GM20000 (cell line): ENCODE results near the gene FAM186B.
"Not testable (repeated sequence)": the region's sequence is repeated elsewhere in the genome, so short reads cannot be mapped to it uniquely, and the experiment has no call there.

ENCODE experiments used
- DNase-seq: peaks from one replicate; pipeline ENCODE4 v3.0.0; 2012; ENCODE audit warnings: low spot score
- TF ChIP-seq, protein P1 (sequence below): IDR thresholded peaks from 2 replicates; pipeline ENCODE4 v1.5.1; 2012; ENCODE audit warnings: mild to moderate bottlenecking, control low read depth; ENCODE audit errors: extremely low read depth, missing control alignments

The FAM186B gene, protein sequence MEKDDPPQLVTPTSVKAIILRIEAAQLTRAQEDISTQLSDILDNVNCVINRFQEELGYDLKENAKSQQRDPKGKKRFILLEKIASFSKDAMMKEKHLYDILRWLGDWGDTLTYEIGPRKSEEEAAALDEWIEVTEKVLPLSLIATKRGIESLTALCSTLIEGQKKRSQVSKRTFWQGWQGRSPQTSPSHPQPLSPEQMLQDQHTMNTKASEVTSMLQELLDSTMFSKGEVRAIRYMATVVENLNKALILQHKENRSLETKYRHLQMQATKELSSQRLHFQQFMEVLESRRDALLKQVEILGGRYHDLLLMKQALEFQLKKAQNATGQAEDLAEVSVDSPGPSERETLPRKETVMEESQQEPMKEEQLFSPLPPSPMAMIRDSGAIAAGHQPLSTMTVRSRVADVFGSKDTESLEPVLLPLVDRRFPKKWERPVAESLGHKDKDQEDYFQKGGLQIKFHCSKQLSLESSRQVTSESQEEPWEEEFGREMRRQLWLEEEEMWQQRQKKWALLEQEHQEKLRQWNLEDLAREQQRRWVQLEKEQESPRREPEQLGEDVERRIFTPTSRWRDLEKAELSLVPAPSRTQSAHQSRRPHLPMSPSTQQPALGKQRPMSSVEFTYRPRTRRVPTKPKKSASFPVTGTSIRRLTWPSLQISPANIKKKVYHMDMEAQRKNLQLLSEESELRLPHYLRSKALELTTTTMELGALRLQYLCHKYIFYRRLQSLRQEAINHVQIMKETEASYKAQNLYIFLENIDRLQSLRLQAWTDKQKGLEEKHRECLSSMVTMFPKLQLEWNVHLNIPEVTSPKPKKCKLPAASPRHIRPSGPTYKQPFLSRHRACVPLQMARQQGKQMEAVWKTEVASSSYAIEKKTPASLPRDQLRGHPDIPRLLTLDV

DNA sequence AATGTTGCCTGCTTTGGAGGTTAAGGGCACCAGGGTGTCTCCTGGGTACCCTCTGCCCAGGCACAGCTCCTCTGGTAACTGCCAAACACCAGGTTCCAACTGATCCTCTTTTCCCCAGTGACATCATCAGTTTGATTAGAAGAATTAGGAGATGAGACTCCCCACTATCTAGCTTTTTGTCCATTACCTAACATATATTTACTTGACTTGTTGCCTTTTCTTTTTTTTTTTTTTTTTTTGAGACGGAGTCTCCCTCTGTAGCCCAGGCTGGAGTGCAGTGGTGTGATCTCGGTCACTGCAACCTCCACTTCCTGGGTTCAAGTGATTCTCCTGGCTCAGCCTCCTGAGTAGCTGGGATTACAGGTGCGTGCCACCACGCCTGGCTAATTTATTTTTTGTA lies at the start of gene FAM186B:
Gene FAM186B, minus strand, starts transcription at position 101 of the 400 bp plus-strand sequence. CDS start 162 bp downstream, outside the sequence.
- DNase-seq = not testable (repeated sequence)

DNA sequence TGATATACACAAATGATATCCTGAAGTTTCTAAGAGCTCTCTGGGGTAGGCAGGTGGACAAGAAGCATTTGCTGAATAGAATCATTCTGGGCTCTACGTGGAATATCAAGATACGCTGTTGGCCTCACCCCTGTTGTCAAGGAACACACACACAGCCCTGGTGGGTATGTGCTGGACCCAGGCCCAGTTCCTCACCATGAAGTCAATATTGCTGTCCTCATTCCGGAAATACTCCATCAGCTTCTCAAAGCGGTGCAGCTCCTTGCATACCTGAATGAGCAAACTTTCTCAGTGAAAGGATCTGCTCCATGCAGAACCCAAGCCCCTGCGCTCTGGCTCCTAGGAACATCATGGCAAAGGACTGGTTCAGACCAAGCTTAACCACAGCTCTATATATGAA lies 49.3 kb upstream of the FAM186B start:
- TF ChIP-seq, protein P1, sequence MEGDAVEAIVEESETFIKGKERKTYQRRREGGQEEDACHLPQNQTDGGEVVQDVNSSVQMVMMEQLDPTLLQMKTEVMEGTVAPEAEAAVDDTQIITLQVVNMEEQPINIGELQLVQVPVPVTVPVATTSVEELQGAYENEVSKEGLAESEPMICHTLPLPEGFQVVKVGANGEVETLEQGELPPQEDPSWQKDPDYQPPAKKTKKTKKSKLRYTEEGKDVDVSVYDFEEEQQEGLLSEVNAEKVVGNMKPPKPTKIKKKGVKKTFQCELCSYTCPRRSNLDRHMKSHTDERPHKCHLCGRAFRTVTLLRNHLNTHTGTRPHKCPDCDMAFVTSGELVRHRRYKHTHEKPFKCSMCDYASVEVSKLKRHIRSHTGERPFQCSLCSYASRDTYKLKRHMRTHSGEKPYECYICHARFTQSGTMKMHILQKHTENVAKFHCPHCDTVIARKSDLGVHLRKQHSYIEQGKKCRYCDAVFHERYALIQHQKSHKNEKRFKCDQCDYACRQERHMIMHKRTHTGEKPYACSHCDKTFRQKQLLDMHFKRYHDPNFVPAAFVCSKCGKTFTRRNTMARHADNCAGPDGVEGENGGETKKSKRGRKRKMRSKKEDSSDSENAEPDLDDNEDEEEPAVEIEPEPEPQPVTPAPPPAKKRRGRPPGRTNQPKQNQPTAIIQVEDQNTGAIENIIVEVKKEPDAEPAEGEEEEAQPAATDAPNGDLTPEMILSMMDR = no peak
- DNase-seq = no peak

DNA sequence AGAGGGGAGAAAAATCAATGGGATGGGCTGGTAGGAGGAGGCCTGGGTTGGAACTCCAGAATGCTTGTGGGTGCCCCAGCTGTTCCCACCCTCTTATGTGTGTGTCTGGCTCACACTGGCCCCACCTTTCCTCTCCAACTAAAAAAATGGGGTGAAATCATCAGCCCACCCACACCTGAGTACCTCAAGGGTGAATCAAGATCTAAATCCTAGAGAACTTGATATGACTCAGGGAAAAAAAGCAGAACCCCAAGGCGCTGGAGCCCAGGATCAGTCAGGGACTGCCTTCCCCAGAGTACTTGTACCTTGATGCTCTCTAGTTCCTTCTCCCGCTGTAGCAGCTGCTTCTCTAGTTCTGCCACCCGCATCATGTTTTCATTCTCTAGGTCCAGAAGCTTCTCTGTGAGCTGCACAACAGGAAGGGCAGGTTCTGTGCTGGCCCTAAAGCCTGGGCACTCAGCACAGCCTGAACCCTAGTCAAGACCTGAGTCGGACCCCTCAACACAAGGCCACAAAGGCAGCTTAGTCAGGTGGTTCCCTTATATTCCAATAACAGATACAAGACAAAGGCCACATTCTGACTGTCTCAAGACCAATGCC lies 47.6 kb upstream of the FAM186B start:
- TF ChIP-seq, protein P1 = no peak
- no peak for DNase-seq

DNA sequence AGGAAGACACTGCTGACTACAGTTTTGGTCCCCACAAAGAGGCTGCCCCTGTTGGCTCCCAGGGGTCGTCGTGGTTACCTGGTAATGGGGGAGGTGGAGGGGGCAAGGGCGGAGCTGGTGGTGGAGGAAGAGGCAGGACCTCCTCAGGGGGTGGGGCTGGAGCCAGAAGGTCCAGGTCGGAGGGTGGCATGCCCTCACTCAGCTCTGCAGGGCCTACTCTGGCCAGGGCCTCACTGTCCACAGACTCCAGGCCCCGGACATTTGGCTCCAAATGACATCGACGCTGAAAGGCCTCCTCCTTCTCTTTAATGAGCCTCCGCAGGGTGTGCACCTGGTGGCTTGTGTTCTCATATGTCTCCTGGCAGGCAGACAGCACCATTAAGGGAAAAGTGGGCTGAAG lies 46.4 kb upstream of the FAM186B start:
- no peak for DNase-seq
- TF ChIP-seq, protein P1 = no peak

DNA sequence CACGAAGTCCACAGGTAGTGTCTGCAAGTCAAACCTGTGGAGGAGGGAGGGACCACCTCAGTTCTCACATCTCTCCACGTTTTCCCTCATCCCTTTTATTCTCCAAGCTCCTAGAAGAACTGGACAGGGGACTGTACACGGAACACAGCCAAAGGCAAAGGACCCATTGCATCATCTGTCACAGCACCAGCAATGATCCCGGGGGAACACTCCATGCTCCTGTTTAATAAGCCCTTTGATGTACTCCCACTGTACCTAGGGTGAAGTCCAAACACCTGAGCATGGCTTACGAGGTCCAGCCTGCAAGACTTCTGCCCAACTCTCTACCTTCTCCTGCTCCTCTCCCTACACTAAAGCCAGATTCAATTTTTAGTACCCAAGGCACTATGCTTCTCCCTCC lies 44.5 kb upstream of the FAM186B start:
- DNase-seq = no peak
- TF ChIP-seq, protein P1 = no peak

DNA sequence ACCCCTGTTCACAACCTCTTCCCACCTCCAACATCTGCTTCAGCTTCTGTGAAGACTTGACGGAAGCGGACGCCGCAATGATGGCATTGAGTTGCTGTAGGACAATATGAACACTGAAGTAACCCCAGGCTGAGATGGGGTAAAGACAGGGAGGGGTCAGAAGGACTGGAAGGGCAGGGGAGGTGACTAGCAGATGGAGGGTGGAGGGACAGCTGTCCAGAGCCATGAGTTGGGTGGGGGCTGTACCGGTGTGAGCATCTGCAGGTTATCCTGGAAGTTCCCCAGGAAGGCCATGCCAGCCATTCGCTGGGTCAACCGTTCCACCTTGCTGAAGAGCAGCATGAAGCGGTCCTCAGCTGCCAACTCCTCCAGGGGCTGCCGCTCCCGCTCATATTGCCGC lies 44.0 kb upstream of the FAM186B start:
- DNase-seq = no peak
- TF ChIP-seq, protein P1 = no peak

DNA sequence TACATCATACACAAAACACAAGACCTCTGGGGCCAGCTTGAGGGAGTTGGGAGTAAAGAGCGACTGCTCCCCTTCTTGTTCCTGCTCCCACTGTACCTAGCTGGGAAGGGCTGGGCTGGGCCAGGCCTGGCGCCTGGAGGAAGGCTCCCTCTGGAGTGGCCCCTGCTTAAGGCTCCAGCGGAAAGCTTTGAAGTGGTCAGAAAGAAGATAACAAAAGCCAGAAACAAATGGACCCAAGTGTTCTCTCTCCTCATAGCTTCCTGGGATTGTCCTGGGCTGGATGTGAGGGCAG lies 43.2 kb upstream of the FAM186B start:
- TF ChIP-seq, protein P1 = no peak
- no peak for DNase-seq
